ENCODE results near the gene PTCHD4. TPM values are rescaled to one million over a fixed set of nuclear protein-coding genes. Genes with fewer than 3 reads are reported as not detected.
A peak's percentile ranks its signal among the peaks of the same experiment; 100 is the strongest.
"Not testable (repeated sequence)": the region's sequence is repeated elsewhere in the genome, so short reads cannot be mapped to it uniquely, and the experiment has no call there.

The PTCHD4 gene
- total RNA-seq = 3.1 and 24.4 TPM in 2 replicates

DNA sequence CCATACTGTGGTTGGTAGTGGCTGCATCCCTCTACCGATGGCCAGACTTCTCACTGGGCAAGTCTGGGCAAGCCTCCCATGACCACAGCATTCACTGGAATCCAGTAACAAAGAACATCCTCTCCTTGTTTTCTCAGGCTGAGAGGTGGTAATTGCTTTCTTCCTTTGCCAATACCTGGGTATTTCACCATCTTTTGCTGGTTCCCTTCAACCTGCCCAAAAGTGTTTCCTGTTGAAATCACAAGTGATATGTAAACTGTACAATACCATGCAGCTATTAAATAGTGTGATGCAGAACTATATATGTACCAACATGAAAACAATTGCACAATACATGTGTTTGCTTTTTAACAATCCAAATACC is at the start of gene PTCHD4:
PTCHD4 (minus strand) TSS at position 55 of the 364 bp plus-strand sequence. CDS start 42,240 bp downstream, outside the sequence.
- peak; percentile 86 for DNase-seq (ENCODE audit: low read depth)

DNA sequence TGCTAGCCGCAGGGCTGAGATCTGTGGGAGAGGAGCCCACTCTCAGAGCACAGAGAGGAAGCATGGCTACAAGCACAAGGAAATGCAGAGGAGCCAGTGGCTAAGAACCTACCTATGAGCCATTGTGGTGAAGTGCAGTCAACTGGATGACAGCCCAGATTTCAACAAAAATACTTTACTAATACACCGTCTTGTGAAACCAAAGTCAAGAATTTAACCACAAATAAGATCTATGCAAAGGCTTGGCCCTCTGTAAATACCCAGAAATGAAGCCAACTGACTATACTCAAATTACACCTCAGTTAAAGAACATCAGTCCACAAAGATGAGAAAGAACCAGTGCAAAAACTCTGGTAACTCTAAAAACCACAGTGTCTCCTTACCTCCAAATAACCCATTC is 40.1 kb upstream of the PTCHD4 start:
- peak; percentile 95 for DNase-seq (ENCODE audit: low read depth)

DNA sequence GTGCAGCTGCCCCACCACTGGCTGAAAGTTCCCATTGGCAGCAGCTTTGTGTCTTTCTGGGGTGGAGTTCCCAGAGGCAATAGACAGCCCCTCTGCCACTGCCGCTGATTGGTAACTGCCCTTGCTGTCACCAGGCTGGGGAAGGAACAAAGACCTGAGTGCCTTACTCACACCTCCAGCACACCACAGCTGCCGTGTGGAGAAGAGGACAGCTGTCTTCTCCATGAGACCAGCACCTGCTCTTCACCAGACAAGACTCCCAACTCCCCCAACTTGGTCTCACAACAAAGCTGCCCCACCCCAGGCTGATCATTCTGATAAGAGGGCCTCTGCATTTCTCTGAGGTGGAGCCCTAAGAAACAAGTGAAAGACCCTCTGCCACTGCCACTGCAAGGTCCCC is 39.7 kb upstream of the PTCHD4 start:
- no peak for DNase-seq (ENCODE audit: low read depth)

DNA sequence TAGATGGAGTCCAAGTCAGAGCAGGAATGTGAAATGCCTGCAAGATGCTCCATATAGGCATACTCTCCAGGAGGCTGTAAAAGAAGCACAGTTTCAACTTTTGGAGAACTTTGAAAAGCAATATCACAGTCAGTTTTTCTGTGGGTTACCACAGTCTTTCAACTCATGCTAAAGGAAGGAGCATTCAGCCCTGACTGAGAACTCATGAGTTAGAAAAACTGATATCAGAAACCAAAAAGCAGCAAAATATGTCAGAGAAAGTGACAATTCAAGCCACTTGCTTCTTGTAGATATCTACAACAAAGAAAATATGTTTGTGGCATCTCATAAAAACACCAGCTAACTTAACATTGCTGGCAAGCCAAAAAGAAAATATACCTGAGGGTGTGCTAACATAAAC is 36.1 kb upstream of the PTCHD4 start:
- DNase-seq (ENCODE audit: low read depth) = no peak

DNA sequence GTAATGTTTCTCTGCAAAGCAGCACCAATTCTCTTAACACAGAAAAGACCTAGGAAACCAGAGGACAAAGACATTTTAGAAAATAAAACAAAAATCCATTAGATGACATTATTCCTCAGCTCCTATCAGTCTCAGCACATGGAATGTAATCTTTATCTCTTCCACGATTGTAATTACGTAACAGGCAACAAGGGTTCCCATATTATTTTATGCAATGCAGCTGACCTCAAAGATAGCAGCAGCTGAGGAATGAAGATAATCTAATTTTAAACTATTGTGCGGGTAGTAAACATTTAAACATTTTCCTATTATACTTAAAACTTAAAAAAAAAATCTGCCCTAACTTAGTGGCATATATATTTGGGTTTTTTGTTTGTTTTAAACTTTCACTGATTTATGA is 33.0 kb upstream of the PTCHD4 start:
- DNase-seq (ENCODE audit: low read depth) = no peak

DNA sequence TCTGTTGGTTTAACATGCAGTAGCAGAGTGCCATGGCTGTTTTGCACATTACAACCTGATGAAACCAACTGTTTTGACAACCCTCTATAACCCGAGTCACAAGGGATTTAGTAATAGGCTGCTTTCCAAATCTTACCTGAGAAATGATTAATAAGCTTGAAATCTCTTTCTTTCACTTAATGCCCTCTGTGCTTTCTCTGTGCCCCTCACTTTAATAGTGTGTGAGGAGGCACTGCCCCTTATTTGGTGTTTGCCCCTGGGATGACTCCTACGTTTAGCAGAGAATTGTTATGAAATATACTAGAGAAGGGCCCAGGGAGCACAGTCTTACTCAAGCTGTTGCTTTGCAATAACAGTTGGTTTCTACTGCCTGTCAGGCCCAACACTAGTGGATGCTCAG is 31.0 kb upstream of the PTCHD4 start:
- DNase-seq (ENCODE audit: low read depth) = peak; percentile 97

DNA sequence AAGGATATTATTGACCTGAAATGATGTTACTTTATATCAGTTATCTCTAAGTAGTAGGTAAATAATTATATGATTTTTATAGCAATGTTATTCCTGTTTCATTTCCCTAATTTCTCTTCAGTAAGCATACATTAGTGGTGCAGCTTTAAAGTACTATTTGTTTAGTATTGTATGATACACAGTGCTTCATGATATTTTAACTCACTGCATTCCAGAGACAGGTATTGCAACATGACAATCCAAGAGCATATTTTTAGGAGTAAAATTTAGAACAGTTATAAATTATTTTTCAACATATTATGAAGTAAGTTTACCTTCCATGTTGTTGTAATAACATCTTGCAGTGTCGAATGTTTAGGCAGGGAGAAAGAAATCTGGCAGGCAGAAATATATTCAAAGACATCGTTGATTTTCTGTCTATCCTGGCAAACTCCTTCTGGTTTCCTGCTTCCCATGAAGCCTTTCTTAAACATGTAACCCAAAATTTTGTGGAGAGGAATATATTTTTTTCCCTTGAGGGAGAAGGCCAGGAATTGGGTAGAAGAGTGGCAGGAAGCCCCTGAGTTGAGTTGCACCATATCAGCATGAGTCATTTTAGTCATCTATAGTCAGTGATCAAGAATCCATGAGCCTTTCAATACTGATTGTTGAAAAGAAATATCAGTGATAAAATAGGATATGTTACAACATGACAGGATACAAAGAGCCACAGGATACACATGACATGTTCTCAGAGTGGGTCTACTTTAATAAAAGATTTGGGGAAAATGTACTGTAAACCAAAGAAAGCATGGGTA is 29.0 kb upstream of the PTCHD4 start:
- DNase-seq (ENCODE audit: low read depth) = peak; percentile 39

DNA sequence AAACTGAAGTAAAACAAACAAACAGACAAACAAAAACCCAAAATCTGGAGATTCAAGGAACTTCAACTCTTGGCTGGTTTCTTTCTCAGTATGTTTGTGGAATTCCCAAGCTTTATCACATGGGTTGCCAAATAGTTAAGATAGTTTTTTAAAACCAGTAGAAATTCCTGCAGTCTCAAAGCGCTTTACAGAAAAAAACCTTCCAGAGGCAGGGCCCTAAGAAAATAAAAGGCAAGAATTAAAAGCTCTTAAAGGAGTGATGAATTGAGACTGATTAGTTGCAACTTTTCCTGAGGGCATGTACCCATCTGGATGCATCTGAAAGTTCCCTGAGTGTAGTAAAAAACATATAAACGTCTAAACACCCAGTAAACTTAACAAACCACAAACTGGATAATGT is 25.9 kb upstream of the PTCHD4 start:
- DNase-seq (ENCODE audit: low read depth) = peak; percentile 81

GRCh38 chr6:48135323-48136084 is 24.5 kb upstream of the PTCHD4 start:
- peak; percentile 95 for DNase-seq (ENCODE audit: low read depth)

DNA sequence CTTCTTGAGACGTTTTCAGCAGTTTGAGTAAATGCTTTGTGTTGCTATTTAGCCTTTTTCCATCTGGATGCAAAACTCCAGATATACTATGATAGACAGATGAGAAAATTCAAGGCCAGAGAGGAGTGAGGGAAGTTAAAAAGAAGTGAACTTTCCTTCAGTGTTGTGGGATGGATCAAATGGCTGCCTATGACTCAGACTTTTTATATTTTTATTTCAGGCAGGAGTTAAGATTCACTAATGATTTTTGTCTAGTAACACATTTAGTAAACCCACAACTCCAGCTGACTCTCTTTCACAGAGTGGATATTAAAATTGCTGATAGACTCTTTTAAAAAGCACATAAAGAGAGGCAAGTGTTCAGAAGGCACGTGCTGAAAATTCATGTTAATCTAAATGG is 23.2 kb upstream of the PTCHD4 start:
- DNase-seq (ENCODE audit: low read depth) = peak; percentile 78

DNA sequence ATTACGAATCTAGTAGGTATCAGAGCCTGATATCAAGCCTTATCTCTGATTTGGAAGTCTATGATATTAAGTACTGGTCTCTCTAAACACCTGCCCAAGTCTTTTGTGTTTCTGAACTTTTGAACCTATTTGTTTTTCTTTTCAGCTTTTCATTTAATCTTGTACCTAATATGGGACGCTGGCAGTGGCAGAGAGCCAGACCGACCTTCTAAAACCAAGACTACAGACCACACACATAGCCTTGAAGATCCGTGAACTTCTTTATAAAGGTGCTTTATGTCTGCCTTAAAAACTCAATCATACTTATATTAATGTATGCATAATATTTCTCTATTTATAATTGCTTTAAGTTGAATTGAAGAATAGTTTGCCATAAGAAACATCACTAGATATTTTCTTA is 12.6 kb upstream of the PTCHD4 start:
- DNase-seq (ENCODE audit: low read depth) = no peak

GRCh38 chr6:48121983-48122749 is 11.2 kb upstream of the PTCHD4 start:
- DNase-seq (ENCODE audit: low read depth) = not testable (repeated sequence)

- DNase-seq (ENCODE audit: low read depth) = peak; percentile 40
Observed at GRCh38 chr6:48116699-48117645, 6.0 kb upstream of the PTCHD4 start.

DNA sequence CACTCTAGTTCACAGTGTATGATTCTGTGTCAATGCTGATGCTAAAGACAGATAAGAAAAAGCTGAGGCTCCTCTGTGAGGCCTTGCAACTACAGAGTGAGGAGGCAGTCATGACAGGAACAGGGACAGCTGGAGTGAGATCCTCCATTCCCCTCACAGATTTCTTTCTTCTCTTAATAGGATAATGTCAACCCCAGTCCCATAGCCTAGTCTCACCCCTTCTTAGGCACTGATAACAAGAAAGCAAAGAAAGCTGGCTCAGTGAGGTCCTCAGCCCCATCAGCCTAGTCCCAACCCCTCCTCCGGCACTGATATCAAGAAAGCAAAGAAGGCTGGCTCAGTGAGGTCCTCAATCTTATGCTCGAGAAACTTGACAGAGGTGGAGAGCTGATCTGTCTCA is 2.1 kb upstream of the PTCHD4 start:
- DNase-seq (ENCODE audit: low read depth) = no peak

DNA sequence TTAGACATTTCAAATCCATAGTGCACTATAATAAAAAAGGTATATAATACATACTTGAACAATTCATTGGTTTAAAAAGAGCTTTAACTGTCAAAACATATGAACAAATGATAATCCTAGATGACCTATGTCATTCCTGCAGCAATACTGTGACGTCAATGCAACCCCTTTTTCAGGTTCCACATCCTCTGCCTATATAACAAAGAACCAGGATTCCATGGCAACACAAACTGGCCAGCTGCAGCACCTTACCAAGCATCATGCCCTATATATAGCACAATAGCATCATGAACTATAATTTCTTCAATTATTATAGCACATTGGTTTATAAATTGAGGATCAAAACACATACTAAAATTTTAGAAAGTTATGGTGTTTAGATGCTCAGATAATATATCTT is 578 bp upstream of the PTCHD4 start:
- DNase-seq (ENCODE audit: low read depth) = no peak

DNA sequence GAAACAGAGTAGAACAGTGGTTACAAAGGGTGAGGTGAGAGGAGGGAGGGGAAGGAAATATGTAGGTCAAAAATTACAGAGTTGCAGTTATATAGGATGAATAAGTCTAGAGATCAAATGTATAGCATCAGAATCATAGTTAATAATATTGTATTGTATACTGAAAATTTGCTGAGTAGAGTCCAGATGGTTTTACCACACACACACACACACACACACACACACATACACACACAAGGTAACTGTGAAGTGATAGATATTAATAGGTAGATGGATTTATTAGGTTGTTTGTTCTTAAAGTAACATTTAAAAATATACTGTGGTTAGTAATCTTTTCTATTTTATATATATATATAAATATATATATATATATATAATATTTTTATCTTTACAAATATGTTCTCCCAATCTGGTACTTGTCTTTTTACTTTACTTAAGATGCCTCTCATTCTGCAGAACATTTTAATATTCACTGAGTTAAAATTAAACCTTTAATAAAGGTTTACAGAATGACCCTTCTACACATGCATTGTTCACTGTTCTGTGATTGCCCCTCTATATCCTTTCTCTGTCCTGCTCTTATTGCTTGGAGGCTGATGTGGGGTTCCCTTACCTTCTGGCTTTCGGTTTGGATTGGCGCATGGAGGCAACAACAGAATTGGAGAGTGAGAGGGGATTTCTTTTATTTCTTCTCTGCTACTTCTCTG is 408 bp downstream of the PTCHD4 start:
- DNase-seq (ENCODE audit: low read depth) = no peak

DNA sequence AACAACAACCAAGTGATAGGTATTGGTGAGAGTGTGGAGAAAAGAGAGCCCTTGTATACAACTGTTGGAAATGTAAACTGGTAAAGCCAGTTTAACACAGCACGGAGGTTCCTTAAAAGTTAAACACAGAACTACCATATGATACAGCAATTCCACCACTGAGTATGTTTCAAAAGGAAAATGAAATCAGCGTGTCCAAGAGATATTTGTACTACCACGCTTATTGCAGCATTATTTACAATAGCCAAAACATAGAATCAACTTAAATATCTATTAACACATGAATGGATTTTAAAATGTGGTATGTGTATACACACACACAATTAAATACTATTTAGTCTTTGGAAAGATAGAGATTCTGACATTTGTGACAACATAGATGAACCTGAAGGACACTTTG is 1.1 kb downstream of the PTCHD4 start:
- DNase-seq (ENCODE audit: low read depth) = no peak

GRCh38 chr6:48102476-48103195 is 8.4 kb downstream of the PTCHD4 start:
- not testable (repeated sequence) for DNase-seq (ENCODE audit: low read depth)

DNA sequence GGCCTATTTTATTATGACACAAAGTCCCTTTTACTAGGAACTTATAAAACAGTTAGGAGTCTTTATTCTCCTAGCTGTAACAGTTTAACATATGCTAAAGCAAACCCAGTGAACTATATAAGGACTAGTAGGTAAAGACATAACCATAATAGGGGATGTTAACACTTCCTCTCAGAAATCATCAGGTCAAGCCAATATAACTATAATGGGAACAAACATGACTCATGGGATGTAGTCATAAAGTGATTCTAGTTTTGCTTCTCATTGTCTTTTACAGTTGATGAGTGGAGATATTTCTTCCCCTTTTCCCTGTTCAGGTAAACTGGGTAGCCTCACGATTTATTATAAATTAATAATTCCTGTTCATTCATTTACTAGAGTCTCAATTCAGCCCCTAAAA is 9.7 kb downstream of the PTCHD4 start:
- peak; percentile 51 for DNase-seq (ENCODE audit: low read depth)

GRCh38 chr6:48100588-48100895 is 10.5 kb downstream of the PTCHD4 start:
- DNase-seq (ENCODE audit: low read depth) = no peak

Data from renal cortical epithelial cell (primary cell).